ENCODE results near the gene LAD1. TPM values are rescaled to one million over a fixed set of nuclear protein-coding genes. Genes with fewer than 3 reads are reported as not detected.

LAD1 gene
- total RNA-seq, 1 donor from 2014 or later = not detected

DNA sequence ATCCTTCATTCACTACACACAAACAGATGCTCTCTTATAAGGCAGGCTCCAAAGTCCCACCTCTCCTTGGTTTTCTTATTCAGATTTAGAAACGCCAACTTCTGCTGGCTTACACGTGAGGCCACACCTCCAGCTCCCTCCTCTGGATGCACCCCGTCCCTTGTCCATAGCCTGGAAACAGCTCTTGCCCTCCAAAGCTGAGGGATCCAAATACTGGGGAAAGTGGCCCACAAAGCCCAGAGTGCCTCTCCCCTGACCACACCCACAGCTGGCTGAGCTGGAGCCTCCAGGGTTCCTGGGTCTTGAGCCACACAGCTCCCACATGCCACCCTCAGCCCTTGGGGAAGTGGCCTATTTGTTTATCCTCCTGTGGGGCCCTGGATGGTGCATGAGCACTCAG lies 4.5 kb downstream of the LAD1 start:
- no peak for DNase-seq (ENCODE audit: low read depth in 2 of 2)

DNA sequence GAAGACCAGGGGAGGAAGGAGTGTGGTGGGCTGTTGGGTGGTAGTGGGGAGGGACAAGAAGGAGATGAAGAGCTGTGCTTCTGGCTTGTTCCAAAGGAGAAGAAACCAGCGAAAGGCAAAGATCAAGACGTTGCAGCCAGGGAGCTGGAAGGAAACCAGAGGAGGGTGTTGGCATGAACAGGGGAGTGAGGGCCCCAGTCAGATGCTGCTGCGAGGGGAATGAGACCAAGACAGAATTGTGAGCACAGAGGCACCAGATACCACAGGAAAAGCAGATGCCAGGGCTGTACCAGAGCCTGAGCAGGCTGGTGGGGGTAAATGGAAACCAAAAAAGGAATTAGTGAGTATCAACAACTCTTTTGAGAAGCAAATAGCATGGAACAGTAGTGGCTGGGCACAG lies 6.0 kb downstream of the LAD1 start:
- no peak for DNase-seq (ENCODE audit: low read depth in 2 of 2)

DNA sequence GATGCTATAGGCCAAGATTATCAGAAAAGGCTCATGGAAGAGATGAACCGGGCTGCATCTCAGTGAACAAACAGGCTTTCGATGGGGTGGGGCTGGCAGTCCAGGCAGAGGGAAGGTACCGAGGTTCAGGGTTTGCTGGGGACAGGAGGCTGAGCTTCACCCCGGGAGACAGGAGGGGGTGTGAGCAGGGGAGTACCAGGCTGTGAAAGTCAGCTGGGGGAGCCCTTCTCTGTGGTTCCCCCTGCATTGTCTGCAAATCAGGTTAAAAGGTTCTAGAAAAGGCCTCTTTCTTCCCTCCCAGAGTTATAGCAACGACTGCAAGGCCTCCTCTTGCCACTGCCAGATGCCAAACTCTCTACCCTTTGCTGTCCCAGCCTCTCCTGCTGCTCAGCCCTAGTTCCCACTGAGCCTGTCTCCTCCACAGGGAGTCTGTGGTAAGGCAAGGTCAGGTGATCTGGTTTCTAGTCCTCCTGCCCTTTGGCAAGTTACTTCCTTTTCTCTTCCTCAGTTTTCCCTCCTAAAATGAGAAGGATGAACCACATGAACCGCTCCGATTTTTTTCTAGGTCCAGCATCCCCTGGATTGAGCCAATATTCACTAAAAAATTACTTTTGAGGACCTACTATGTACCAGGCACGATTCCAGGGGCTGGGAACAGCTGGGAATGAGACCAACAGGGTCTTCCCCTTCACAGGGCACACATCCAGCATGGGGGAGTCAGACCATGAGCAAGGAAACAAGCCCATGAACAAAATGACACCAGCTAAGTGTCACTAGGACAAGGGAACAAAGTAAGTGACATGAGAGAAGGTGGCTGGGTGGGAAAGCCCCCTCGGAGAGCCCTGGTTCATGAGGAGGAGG lies 7.2 kb downstream of the LAD1 start:
- DNase-seq (ENCODE audit: low read depth in 2 of 2) = no peak

GRCh38 chr1:201391225-201391624 lies 7.9 kb downstream of the LAD1 start:
- DNase-seq (ENCODE audit: low read depth in 2 of 2) = no peak

DNA sequence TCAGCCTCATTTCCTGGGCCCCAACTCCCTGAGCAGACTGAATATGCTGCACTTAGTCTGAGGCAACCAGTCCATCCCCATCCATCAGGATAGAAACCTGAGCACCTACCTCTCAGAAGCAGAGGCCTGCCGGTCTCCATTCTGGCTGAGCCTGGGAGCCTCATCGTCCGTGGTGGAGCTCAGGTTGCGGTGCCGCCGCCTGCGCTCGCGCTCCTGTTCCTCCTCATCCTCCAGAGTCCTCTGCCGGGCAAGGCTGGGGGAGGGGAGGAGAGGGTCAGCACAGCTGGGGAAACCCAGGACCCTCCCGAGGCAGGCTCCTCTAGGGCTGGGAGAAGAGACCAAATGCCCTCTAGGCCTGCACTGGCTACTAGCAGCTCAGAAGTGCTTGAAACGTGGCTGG lies 10.1 kb downstream of the LAD1 start:
- no peak for DNase-seq (ENCODE audit: low read depth in 2 of 2)

DNA sequence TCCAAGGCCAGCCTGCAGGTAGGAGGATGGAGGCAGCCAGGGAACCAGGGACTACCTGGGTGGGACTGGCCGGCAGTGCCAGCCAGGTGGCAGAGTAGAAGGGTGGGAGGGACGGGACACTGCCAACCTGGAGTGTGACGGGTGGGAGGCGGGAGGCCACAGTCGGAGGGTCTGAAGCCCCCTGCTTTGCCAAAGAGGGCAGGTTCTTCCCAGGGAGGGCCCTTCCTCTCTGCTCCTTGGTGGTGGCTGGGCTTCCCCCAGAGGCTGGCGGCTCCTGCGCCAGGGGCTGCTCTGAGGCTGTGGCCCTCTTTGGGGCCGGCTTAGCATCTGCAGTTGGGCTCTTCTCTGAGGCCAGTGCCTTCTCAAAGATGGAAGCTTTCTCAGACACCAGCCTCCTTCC lies 12.9 kb downstream of the LAD1 start:
- no peak for DNase-seq (ENCODE audit: low read depth in 2 of 2)

DNA sequence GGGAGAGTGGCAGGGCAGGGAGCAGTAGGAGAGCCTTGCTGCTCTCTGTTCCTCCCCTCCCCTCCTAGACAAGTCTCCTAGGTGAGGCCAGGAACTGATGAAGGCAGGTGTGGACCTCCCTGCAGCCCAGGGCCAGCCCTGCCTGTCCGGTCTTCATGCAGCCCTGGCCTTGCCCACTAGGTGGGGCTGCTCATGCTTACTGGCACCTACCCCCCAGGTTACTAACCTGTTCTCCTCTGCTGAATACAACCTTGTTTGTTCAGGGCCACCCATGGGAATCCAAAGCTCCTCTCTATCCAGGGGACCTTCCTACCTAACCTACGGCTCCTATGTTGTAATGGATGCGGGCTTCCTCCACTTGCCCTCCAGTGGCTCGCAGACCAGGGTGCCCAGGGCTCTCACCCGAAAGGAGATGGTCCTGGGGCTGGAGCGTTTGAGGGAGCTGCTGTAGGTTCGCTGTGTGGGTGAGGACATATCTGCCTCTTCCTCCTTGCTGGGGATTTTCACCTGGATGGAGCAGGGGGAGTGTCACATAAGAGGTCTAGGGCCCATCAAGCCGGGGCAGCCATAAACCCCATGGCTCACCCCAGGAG lies 13.7 kb downstream of the LAD1 start:
- DNase-seq (ENCODE audit: low read depth in 2 of 2) = peak; percentile 42 to 58

- no peak for DNase-seq (ENCODE audit: low read depth in 2 of 2)
These were observed 14.7 kb downstream of the LAD1 start for GRCh38 chr1:201384406-201384782.

DNA sequence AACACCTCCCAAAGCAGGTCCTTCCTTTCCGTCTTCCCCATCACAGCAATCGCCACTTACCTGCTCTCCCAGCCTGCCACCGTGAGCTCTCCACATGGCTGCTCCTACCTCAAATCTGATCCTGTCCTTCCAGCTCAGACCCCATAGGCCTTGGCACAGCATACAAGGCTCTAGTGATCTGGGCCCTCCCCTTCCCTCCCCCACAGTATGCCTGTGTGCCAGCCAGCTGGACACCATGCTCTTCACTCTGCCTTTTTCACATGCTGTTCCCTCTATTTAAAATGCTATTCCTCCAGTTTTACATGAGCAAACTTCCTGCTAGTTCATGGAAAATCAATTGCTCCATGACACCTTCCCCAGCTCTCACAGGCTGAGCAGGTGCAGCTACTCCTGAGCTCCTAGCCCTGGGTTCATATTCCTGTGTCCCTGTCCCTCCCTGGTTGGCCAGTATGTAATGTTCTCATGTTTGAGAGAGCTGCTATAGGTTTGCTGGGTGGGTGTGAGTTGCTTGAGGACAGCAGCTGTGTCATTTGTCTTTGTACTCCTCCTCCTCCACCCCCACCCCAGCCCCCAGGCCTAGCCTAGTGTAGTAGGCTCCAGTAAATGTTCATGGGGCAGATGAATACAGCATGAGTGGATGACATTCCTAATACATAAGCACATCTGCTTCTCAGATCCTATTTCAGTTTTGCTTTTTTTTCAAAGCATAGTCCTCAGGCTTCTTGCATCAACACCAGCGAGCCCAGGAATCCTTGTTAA lies 15.3 kb downstream of the LAD1 start:
- peak in 1 of 2 donors; percentile 9 for DNase-seq (ENCODE audit: low read depth in 2 of 2)

GRCh38 chr1:201381130-201381529 lies 18.0 kb downstream of the LAD1 start:
- DNase-seq (ENCODE audit: low read depth in 2 of 2) = no peak

GRCh38 chr1:201379733-201380242 lies 19.3 kb downstream of the LAD1 start:
- no peak for DNase-seq (ENCODE audit: low read depth in 2 of 2)

DNA sequence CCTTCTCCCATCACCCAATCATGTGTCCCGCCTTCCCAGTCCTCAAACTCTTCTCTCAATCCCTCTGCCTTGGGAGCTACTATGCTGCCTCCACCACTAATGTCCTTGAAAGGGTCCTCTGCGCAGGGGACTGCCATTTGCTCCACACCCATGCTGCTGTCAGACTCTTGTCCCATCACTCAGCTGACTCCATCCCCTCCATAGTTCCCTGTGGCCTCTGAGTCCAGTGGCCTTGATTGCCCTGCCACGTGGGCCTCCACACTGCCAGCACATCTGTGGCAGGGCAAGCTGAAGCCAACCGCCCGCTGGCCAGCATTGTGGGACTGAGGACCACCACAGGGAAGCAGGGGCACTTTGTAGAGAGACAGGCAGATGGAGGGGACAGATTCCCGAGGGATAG lies 20.3 kb downstream of the LAD1 start:
- no peak for DNase-seq (ENCODE audit: low read depth in 2 of 2)

GRCh38 chr1:201377611-201378092 lies 21.5 kb downstream of the LAD1 start, which contains the start of gene TNNT2:
TSS of gene TNNT2 (minus strand) at chr1:201377680. CDS start at chr1:201373254, 4,426 bp downstream.
- DNase-seq (ENCODE audit: low read depth in 2 of 2) = no peak

- DNase-seq (ENCODE audit: low read depth in 2 of 2) = peak; percentile 39 to 45
These were observed 22.4 kb downstream of the LAD1 start for GRCh38 chr1:201376464-201377374.

DNA sequence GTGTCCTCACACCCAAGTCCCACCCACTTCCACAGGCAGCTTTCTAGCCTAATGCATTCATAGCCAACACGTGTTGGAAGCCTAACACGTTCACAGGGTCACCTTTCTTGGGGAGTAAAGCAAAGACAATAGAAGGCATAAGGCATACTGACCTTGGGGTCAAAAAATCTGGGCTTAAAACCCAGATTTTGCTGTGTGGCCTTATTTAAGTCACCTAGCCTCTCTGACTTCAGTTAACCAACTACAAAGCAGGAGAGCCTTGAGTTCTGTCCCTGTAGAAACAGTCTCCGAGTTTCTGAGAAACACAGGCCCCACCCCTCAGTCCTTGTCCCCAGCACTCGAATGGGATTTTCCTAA lies 23.0 kb downstream of the LAD1 start:
- DNase-seq (ENCODE audit: low read depth in 2 of 2) = no peak

- DNase-seq (ENCODE audit: low read depth in 2 of 2) = no peak
These were observed 24.0 kb downstream of the LAD1 start for GRCh38 chr1:201375169-201375568.

GRCh38 chr1:201374364-201374763 lies 24.8 kb downstream of the LAD1 start:
- DNase-seq (ENCODE audit: low read depth in 2 of 2) = no peak

GRCh38 chr1:201371792-201372191 lies 27.3 kb downstream of the LAD1 start:
- DNase-seq (ENCODE audit: low read depth in 2 of 2) = no peak

- DNase-seq (ENCODE audit: low read depth in 2 of 2) = no peak
These were observed 27.8 kb downstream of the LAD1 start for GRCh38 chr1:201371276-201371675.

DNA sequence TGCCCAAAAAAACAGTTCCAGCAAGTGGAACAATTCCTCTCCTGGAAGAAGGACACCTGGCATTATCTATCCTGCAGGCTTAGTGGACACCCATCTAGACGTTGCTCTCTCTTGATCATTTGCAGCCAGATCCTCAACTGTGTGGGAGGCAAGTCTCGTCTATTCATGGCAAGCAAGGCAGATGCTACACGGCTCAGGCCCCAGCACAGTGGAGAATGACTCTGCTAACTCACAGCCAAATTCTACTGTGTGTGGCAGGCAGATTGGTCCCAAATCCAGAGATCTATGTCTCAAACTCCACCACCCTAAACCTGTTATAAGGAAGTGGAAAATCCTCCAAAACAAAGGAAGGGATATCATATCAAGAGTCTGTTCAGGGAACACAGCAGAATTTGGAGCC lies 28.6 kb downstream of the LAD1 start:
- no peak for DNase-seq (ENCODE audit: low read depth in 2 of 2)

- peak; percentile 19 to 28 for DNase-seq (ENCODE audit: low read depth in 2 of 2)
These were observed 29.9 kb downstream of the LAD1 start for GRCh38 chr1:201369209-201369608.

Data from lung microvascular endothelial cell (primary cell).